ENCODE results near the gene RBAK.

GRCh38 chr7:5005066-5005465, 40.6 kb upstream of the RBAK start:
- TF ChIP-seq POLR2A (IDR thresholded peaks at IDR 0.05; ENCODE audit: low read depth, low read length) (no peak), CTCF (conservative IDR thresholded peaks at IDR 0.05; ENCODE audit: low read depth, low read length) (no peak), MAZ (IDR thresholded peaks at IDR 0.05; ENCODE audit: borderline replicate concordance, low read depth, low read length) (no peak), RAD21 (IDR thresholded peaks at IDR 0.05; ENCODE audit: low read length) (no peak), CHD1 (IDR thresholded peaks at IDR 0.05; ENCODE audit: low read depth, low read length) (no peak), RFX5 (IDR thresholded peaks at IDR 0.05; ENCODE audit: low read depth, low read length) (no peak), SMC3 (IDR thresholded peaks at IDR 0.05; ENCODE audit: low read depth, low read length) (no peak), USF2 (IDR thresholded peaks at IDR 0.05; ENCODE audit: low read depth, low read length) (no peak), MAFK (IDR thresholded peaks at IDR 0.05; ENCODE audit: low read depth, low read length) (no peak), MXI1 (IDR thresholded peaks at IDR 0.05; ENCODE audit: borderline replicate concordance, low read depth, low read length) (no peak), RCOR1 (IDR thresholded peaks at IDR 0.05; ENCODE audit: insufficient replicate concordance, low read length) (no peak)

Measured in IMR-90 (cell line).